Endothelial cell of umbilical vein (primary cell): ENCODE measurements around the gene AP2B1.

Experiments used
- EZH2 ChIP-seq: IDR thresholded peaks from 2 replicates; pipeline ENCODE4 v1.6.1; 2012; ENCODE audit warnings: borderline replicate concordance, low read depth, mild to moderate bottlenecking, moderate library complexity, low read length, inconsistent platforms; ENCODE audit not compliant: severe bottlenecking
- JUN ChIP-seq: IDR thresholded peaks from 2 replicates; pipeline ENCODE4 v1.6.1; 2011; ENCODE audit warnings: borderline replicate concordance, low read depth; ENCODE audit not compliant: insufficient read length, insufficient read depth
- POLR2A ChIP-seq: IDR thresholded peaks from 2 replicates; pipeline ENCODE4 v1.6.1; 2012; ENCODE audit warnings: low read depth, mild to moderate bottlenecking, control low read depth, low read length
- POLR2AphosphoS5 ChIP-seq: IDR thresholded peaks from 2 replicates; pipeline ENCODE4 v1.6.1; 2012; ENCODE audit warnings: low read depth, mild to moderate bottlenecking, control low read depth, low read length, moderate library complexity; ENCODE audit not compliant: insufficient read depth
- TF ChIP-seq, protein P1 (sequence below), 2 donors: IDR thresholded peaks; 1 replicate in 1 of 2; 2 replicates in 1 of 2; pipeline ENCODE4 v1.5.1; 2011; ENCODE audit warnings: low read length in 2 of 2, mild to moderate bottlenecking in 2 of 2, moderate library complexity in 2 of 2, control low read depth in 1 of 2, inconsistent platforms in 1 of 2, low read depth in 1 of 2; ENCODE audit not compliant: insufficient read depth in 1 of 2; ENCODE audit errors: extremely low read depth in 1 of 2

DNA sequence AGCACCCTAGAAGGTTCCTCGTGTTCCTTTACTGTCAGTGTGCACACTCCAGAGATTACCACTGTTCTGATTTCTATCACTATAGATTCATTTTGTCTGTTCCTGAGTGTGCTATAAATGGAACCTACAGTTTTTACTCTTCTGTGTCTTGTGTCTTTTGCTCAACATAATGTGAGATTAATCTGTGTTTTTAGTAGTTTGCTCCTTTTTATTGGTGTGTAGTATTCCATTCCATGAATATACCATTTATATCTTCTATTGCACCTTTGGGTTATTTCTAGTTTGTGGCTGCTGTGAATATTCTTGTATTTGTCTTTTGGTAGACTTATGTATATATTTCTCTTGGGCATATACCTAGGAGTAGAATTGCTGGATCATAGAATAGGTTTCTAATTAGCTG, 68.2 kb downstream of the AP2B1 start:
- TF ChIP-seq POLR2AphosphoS5 (no peak), POLR2A (no peak), JUN (no peak), EZH2 (no peak)
- TF ChIP-seq, protein P1, sequence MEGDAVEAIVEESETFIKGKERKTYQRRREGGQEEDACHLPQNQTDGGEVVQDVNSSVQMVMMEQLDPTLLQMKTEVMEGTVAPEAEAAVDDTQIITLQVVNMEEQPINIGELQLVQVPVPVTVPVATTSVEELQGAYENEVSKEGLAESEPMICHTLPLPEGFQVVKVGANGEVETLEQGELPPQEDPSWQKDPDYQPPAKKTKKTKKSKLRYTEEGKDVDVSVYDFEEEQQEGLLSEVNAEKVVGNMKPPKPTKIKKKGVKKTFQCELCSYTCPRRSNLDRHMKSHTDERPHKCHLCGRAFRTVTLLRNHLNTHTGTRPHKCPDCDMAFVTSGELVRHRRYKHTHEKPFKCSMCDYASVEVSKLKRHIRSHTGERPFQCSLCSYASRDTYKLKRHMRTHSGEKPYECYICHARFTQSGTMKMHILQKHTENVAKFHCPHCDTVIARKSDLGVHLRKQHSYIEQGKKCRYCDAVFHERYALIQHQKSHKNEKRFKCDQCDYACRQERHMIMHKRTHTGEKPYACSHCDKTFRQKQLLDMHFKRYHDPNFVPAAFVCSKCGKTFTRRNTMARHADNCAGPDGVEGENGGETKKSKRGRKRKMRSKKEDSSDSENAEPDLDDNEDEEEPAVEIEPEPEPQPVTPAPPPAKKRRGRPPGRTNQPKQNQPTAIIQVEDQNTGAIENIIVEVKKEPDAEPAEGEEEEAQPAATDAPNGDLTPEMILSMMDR (IDR thresholded peaks at IDR 0.05; ENCODE audit: extremely low read depth in 1 of 2, insufficient read depth in 1 of 2, low read depth in 1 of 2, low read length in 2 of 2): no peak
